HG03575 (cell line): Measurements from ENCODE around the gene THAP4.
"Not testable (repeated sequence)": the region's sequence is repeated elsewhere in the genome, so short reads cannot be mapped to it uniquely, and the experiment has no call there.

ENCODE experiments used
- ATAC-seq: cut with Tn5 transposase; IDR thresholded peaks from one replicate; pipeline ENCODE4 v1.9.1; 2021; ENCODE audit not compliant: unreplicated experiment, insufficient number of reproducible peaks, low FRiP score; ENCODE audit errors: extremely low read depth

Gene THAP4

DNA sequence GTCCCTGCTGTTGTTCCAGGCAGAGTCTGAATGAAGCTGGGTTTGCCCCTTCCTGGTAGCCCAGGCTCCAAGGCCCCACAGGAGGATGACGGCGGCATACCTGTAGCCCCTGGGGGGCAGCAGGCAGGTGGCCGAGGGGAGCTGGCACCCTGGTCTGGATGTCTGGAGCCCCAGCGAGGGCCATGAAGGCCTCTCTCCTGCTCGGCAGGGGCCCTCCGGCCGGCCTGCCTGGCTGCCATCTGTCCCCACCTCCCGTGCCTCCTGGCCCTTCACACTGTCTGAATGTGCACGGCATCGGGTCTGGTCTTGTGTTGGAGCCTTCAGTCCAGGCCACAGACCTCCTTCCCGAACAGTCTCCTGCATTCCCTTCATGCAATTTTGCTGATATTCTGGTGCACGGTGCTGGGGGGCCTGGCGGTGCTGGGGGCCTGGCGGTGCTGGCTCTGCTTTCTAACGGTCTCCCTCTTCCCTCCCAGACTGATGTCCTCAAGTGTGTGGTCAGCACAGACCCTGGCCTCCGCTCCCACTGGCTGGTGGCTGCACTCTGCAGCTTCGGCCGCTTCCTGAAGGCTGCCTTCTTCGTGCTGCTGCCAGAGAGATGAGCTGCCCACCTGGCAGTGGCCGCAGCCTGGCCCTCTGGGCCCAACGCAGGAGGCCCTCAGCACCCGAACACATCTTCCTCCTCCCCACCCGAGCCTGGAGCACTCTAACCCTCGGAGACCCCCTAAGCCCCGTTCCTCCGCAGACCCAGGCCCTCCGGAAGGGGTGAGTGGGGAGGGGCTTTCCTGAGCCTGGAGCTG, 64.9 kb downstream of the THAP4 start:
- no peak for ATAC-seq

- no peak for ATAC-seq
Observed at GRCh38 chr2:241570961-241571581, 65.9 kb downstream of the THAP4 start.

DNA sequence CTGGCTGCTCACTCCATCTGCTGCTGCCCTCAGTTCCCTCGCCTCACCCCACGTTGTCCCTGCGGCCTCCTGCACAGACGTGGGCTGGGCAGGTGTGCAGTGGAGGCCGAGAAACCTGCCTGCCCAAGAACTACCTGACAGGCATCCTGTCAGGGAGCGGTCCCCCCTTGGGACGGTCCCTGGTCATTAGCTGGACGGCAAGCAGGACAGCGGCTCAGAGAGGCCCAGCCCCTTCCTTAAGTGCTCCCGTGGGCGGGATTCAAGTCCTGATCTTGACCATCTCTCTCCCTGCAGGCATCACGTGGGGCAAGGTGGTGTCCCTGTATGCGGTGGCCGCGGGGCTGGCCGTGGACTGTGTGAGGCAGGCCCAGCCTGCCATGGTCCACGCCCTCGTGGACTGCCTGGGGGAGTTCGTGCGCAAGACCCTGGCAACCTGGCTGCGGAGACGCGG, 67.1 kb downstream of the THAP4 start:
- ATAC-seq = no peak

DNA sequence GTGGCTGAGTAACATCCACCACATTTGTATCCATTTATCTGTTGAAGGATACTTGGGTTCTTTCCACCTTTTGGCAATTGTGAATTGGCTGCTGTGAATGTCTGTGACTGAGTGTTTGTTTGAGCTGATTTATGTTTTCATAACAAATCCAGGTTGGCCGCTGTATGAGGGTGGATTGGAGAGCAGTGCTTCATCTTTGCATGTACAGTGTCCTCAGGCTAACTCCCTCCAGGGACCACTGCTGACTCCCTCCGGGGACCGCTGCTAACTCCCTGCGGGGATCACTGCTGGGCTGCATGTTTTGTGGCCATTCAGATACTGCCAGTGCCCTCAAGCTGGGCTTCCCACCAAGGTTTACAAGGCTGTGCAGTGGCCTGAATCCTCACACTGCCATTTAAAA, 68.2 kb downstream of the THAP4 start:
- no peak for ATAC-seq

GRCh38 chr2:241567776-241568175, 69.2 kb downstream of the THAP4 start:
- ATAC-seq = no peak

DNA sequence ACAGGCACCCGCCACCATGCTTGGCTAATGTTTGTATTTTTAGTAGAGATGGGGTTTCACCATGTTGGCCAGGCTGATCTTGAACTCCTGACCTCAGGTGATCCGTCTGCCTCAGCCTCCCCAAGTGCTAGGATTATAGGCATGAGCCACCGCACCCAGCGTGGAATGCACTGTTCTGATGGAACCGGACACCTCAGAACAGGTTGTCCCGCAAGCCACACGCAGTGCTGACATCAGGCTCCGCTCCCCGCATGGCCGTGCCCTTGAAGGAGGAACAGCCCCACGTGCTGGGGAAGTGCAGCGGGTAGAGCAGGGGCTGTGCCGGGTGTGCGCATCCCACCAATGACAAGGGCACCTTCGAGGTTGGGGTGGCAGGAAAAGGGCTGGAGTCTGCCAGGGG, 69.7 kb downstream of the THAP4 start:
- ATAC-seq = not testable (repeated sequence)

DNA sequence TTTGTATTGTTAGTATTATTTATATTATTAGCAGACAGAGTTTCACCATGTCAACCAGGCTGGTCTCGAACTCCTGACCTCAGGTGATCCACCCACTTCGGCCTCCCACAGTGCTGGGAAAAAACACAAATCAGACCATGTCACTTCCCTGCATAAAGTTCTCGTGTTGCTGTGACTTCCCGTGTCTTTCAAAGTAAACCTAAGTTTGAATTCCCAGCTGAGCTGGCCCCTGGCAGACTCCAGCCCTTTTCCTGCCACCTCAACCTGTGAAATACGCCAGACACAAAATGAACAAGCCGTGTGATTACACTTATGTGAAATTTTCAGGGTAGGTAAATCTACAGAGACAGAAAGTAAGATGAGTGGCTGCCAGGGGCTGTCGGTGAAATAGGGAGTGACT, 70.5 kb downstream of the THAP4 start:
- no peak for ATAC-seq

- ATAC-seq = not testable (repeated sequence)
Observed at GRCh38 chr2:241566021-241566420, 70.9 kb downstream of the THAP4 start.

DNA sequence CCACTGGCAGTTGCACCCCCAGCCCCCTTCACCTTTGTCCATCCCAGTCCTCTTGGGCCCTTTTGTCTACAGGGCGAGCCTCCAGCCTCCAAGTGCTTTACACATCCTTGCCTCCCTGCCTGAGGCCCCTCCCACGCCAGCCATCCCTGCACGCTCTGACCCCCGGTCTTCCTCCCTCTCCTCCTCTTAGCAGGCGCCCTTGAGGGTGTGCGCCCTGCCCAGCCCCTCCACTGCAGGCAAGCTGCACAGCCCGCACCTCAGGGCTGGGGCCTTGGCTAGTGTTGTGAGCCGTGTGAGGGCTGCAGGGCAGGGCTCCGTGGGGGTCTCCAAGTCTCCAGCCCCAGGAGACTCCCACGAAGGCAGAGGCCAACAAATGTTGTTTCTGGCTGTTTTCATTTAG, 71.5 kb downstream of the THAP4 start:
- ATAC-seq = no peak

DNA sequence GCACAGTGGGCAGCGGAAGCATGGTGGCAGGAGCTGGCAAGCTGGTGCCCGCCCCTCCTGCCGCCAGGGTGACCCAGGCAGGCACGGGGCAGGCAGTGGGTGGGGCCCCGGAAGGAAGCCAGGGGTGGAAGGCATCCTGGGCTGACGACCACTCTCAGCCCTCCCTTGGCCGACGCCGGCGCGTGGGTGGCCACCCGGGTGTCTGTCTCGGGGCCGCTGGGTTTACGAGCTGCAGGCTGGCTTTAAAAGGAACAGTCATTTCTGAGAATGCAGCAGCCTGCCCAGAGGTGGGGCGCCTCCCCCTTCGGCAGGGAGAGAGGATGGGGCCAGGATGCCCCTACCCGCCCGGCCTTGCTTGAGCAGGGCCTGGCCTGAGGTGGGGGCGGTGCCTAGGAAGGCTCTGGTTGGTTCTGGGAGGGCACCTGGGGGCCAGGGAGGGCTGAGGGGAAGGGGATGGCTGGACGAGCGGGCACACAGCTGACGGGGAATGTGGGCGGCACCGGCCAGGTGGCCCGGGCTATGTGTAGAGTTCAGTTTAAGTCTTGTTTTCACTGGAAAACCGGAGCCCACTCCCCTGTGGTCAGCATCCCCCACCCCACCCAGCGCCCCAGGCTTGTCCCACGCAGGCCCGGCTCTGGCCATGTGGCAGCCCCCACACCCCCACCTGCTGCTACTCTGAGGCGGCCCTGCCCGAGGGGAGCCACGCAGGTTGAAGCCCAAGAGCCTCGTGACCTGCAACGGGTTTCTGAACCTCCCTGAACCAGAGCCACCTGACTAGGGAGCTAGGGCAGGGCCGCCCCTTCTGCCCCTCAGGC, 72.2 kb downstream of the THAP4 start:
- no peak for ATAC-seq

- ATAC-seq = no peak
Observed at GRCh38 chr2:241563981-241564595, 72.9 kb downstream of the THAP4 start.

- no peak for ATAC-seq
Observed at GRCh38 chr2:241563571-241563980, 73.4 kb downstream of the THAP4 start.

- ATAC-seq = no peak
Observed at GRCh38 chr2:241563031-241563507, 73.9 kb downstream of the THAP4 start.

DNA sequence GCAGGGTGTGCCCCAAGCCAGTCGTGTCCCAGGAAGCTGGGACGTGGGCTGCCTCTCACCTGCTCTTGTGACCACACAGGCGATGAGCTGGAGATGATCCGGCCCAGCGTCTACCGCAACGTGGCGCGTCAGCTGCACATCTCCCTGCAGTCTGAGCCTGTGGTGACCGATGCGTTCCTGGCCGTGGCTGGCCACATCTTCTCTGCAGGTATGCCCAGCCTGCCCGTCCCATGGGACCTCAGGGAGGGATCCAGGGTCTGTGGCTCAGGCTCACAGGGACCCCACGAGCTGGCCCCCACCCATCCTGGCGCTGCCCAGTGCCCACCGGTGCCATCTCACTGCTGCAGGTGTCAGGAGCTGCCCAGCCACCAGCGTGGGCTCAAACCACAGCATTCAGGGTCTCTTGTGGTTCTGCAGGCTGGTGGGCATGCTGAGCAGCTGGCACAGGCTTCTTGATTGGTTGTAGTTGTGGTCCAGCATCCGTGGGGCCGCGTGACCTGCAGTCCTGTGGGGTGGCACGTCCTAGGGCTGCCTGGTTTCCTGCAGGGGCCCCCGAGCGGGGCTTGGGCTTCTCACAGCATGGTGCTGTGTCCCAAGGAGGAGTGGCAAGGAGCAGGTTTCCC, 74.6 kb downstream of the THAP4 start:
- no peak for ATAC-seq

GRCh38 chr2:241561832-241562231, 75.1 kb downstream of the THAP4 start:
- no peak for ATAC-seq

DNA sequence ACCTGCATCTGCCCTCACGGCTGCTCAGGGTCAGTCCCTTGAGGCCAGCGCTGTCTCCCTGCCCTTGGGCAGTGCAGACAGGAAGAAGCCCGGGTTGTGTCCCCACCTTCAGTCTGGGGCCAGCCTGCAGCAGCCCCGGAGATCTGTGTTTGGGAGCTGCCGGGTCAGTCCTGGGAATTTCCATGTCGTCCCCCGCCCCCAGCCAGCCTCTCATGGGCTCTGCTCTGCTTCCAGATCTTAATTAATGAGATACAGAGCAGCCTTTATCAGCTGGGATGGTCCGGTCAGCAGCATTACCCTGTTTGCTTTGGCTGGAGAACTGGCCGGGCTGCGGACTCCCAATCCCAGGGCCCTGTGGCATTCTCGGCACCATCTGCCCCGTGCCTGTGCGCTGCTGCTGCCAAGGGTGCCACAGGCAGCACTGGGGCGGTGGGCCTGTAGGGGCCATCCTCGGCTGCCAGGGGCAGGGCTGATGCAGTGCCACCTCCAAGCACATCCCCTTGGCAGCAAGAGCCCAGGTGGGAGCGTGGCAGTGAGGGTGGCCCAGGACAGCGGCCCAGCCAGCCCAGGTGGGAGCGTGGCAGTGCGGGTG, 76.0 kb downstream of the THAP4 start:
- ATAC-seq = no peak

DNA sequence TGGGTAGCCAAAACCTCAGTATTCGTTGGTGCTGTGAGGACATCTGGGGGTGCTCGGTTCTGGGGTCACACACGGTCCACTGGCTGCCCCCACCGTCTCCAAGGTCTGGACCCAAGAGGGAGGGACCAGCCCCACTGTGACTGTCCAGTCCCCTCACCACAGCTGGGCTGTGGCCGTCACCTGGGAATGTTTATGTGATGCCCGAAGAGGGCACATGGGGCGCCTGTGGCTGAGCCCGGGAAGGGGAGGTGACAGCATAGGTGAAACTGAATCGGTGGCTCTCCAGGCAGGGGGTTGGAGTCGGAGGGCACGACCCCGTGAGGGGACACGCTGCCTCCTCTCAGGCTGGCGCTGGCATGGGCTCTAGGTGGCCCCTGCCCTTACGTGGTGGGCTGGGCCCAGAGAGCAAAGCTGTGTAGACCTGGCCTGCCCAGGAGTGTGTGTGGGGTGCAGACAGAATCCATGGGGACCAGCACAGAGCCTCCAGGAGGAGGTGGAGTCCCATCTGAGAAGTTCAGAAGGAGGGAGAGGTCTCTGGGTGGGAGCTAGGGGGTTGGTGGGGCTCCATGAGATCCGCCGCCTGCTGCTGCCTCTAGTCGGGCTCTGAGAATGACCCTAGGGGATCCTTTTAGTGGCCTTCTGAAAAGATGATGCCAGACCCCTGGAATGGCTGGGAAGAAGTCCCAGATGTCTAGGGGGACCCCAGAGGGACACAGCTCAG, 76.6 kb downstream of the THAP4 start:
- ATAC-seq = no peak
